GM15510 (cell line): ENCODE measurements around the gene TSSK6.

Experiments
- POLR2A ChIP-seq: IDR thresholded peaks from 3 replicates; pipeline ENCODE4 v1.6.1; 2011; ENCODE audit warnings: borderline replicate concordance; ENCODE audit not compliant: insufficient read length; ENCODE audit errors: extremely low read depth

Gene TSSK6

GRCh38 chr19:19549804-19550464, 34.6 kb upstream of the TSSK6 start:
- no peak for TF ChIP-seq POLR2A

DNA sequence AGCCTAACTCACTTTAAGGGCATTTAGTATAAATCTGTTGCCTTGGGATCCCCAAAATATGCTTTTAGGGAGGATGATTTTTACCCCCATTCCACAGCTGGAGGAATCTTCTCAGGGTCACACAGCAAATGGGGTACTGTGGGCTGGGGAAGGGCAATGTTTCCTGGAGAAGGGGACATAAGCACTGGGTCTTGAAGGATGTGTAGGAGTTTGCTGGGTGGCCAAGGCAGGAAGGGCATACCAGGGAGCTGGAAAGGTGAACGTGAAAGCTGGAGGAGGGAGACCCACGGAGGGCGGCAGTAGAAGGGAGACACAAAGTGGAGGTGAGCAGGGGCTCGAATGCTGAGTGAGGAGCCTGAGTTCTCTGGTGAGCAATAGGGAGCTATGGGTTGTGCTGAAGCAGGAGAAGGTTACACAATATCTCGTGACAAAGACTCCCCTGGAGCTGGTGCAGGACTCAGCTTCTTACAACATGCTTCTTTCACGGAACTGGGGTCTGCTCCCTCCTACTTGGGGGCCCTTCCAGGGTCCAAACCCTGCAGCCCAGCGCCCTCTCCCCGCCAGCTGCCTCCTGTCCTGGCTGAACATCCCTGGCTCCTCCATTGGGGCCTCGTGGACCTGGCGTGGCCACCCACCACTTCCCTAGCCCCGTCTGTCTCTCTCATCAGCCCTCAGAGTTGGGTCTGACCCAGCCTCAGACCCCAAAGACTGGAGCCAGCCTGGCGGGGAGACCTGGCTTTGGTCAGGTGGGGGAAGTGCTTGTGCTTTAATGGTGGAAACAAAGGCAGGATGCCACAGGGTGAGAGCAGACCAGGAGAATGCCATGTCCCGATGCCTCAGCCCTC, 33.8 kb upstream of the TSSK6 start:
- TF ChIP-seq POLR2A = no peak

- no peak for TF ChIP-seq POLR2A
Measured at GRCh38 chr19:19547674-19548336, 32.5 kb upstream of the TSSK6 start.

- TF ChIP-seq POLR2A = no peak
Measured at GRCh38 chr19:19546751-19547162, 31.4 kb upstream of the TSSK6 start.

DNA sequence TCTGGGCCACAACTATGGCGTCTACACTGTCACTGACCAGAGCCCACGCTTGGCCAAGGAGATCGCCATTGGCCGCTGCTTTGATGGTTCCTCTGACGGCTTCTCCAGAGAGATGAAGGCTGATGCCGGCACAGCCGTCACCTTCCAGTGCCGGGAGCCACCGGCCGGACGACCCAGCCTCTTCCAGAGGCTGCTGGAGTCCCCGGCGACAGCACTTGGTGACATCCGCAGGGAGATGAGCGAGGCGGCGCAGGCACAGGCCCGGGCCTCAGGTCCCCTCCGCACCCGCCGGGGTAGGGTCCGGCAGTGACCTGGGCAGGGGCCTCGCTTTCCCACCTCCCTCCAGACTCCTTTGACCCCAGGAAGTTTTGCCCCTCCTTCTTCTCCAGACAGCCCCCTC, 30.4 kb upstream of the TSSK6 start:
- TF ChIP-seq POLR2A = no peak

- TF ChIP-seq POLR2A = no peak
Measured at GRCh38 chr19:19544954-19545591, 29.7 kb upstream of the TSSK6 start.

GRCh38 chr19:19544257-19544953, 29.1 kb upstream of the TSSK6 start:
- TF ChIP-seq POLR2A = no peak

GRCh38 chr19:19543640-19544039, 28.3 kb upstream of the TSSK6 start:
- no peak for TF ChIP-seq POLR2A

GRCh38 chr19:19543101-19543500, 27.8 kb upstream of the TSSK6 start:
- TF ChIP-seq POLR2A = no peak

- no peak for TF ChIP-seq POLR2A
Measured at GRCh38 chr19:19542507-19542906, 27.2 kb upstream of the TSSK6 start.

DNA sequence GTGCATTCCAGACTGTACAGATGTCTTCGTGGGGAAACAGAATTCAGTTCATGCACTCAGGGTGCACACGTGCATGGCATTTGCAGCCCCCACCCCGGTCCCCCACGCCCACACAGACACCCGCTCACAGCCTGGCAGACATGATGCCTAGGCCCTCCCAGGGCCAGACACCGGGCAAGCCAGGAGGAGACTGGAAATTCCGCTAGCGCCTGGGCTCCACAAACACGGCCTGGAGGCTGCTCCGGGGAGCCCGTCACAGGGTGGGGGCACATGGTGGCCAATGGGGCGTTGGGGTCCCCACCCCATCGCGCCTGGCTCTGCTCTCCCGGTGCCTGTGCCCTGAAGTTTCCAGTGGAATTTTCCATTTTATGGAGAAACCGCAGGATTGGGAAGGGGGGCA, 26.3 kb upstream of the TSSK6 start:
- TF ChIP-seq POLR2A = no peak

- no peak for TF ChIP-seq POLR2A
Measured at GRCh38 chr19:19540715-19541515, 25.6 kb upstream of the TSSK6 start.

DNA sequence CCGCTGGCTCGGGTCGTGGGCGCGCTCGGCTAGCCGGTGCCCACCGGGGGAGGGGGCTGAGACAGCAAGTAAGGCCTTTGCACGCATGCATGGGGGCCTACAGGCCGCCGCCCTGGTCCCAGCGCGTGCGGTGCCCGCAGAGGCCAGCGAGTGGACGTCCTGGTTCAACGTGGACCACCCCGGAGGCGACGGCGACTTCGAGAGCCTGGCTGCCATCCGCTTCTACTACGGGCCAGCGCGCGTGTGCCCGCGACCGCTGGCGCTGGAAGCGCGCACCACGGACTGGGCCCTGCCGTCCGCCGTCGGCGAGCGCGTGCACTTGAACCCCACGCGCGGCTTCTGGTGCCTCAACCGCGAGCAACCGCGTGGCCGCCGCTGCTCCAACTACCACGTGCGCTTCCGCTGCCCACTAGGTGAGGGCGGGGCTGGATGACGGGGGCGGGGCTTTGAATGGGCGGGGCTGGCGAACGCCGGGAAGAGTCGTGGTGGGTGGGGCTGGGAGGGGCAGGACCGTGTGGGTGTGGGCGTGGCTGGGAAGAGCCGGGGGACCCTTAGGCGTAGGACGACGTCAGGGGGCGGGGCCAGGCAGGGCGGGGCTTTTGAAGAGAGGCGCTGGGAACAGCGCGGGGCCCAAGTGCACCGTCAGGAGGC, 24.8 kb upstream of the TSSK6 start:
- TF ChIP-seq POLR2A = no peak
